Measurements from ENCODE around the gene MYO5B. TPM values are rescaled to one million over a fixed set of nuclear protein-coding genes. Genes with fewer than 3 reads are reported as not detected.

Gene MYO5B
- polyA plus RNA-seq, 1 donor from 2014 or later, result 0.42 TPM

- H3K9me3 ChIP-seq (ENCODE audit: low read length), result no peaks in the 10 kb centered on the region
- no peaks in the 10 kb centered on the region for H4K20me1 ChIP-seq (ENCODE audit: insufficient read depth)
- no peaks in the 10 kb centered on the region for H3F3A ChIP-seq (ENCODE audit: insufficient read depth, low read length, poor library complexity, severe bottlenecking)
- H3K4me2 ChIP-seq (ENCODE audit: low read length), result no peak overlapping the region
- no peaks in the 10 kb centered on the region for H3K27me3 ChIP-seq (ENCODE audit: insufficient read depth, low read depth, low read length)
- no peak overlapping the region for H3K27ac ChIP-seq (ENCODE audit: low read length)
- H3K79me2 ChIP-seq (replicated peaks; ENCODE audit: insufficient read depth, low read length), result no peaks in the 10 kb centered on the region
- no peak for TF ChIP-seq SMC3 (conservative IDR thresholded peaks at IDR 0.05; ENCODE audit: poor library complexity)
- no peak for TF ChIP-seq RAD21 (conservative IDR thresholded peaks at IDR 0.05)
- TF ChIP-seq TAF1 (IDR thresholded peaks at IDR 0.05; ENCODE audit: low read depth), result no peak
- TF ChIP-seq EZH2 (IDR thresholded peaks at IDR 0.05; ENCODE audit: borderline replicate concordance, insufficient read depth, low read length, poor library complexity, severe bottlenecking), result no peak
- no peak for TF ChIP-seq CTCF (IDR thresholded peaks at IDR 0.05; ENCODE audit: poor library complexity, severe bottlenecking)
- no peak for TF ChIP-seq REST (IDR thresholded peaks at IDR 0.05; ENCODE audit: borderline replicate concordance)
- no peak for TF ChIP-seq POLR2AphosphoS5 (IDR thresholded peaks at IDR 0.05)
- TF ChIP-seq MXI1 (conservative IDR thresholded peaks at IDR 0.05; ENCODE audit: poor library complexity, severe bottlenecking), result no peak
- no peak for TF ChIP-seq EP300 (conservative IDR thresholded peaks at IDR 0.05; ENCODE audit: poor library complexity, severe bottlenecking)
- H3K9ac ChIP-seq (ENCODE audit: low read length), result no peak overlapping the region
- no peak overlapping the region for H3K4me3 ChIP-seq (ENCODE audit: low read length)
- no peak overlapping the region for H2AFZ ChIP-seq (ENCODE audit: low read depth, low read length)
- H3K9me2 ChIP-seq (ENCODE audit: insufficient read depth, low read length), result no peaks in the 10 kb centered on the region
- H3K36me3 ChIP-seq (ENCODE audit: insufficient read depth, low read length), result no peaks in the 10 kb centered on the region
These were observed 81.2 kb downstream of the MYO5B start for GRCh38 chr18:50113726-50114125.

- no peak overlapping the region for H3K27ac ChIP-seq (ENCODE audit: low read length)
- no peaks in the 10 kb centered on the region for H3K27me3 ChIP-seq (ENCODE audit: insufficient read depth, low read depth, low read length)
- no peaks in the 10 kb centered on the region for H3K9me2 ChIP-seq (ENCODE audit: insufficient read depth, low read length)
- H3K4me3 ChIP-seq (ENCODE audit: low read length), result no peak overlapping the region
- H3K4me2 ChIP-seq (ENCODE audit: low read length), result no peak overlapping the region
- no peaks in the 10 kb centered on the region for H3K79me2 ChIP-seq (replicated peaks; ENCODE audit: insufficient read depth, low read length)
- no peak overlapping the region for H3K9ac ChIP-seq (ENCODE audit: low read length)
- H3K9me3 ChIP-seq (ENCODE audit: low read length), result no peaks in the 10 kb centered on the region
- H4K20me1 ChIP-seq (ENCODE audit: insufficient read depth), result no peaks in the 10 kb centered on the region
- H3F3A ChIP-seq (ENCODE audit: insufficient read depth, low read length, poor library complexity, severe bottlenecking), result no peaks in the 10 kb centered on the region
- TF ChIP-seq TAF1 (IDR thresholded peaks at IDR 0.05; ENCODE audit: low read depth) (no peak), POLR2AphosphoS5 (IDR thresholded peaks at IDR 0.05) (no peak), SMC3 (conservative IDR thresholded peaks at IDR 0.05; ENCODE audit: poor library complexity) (no peak), MXI1 (conservative IDR thresholded peaks at IDR 0.05; ENCODE audit: poor library complexity, severe bottlenecking) (no peak), RAD21 (conservative IDR thresholded peaks at IDR 0.05) (no peak), CTCF (IDR thresholded peaks at IDR 0.05; ENCODE audit: poor library complexity, severe bottlenecking) (no peak), EZH2 (IDR thresholded peaks at IDR 0.05; ENCODE audit: borderline replicate concordance, insufficient read depth, low read length, poor library complexity, severe bottlenecking) (no peak), EP300 (conservative IDR thresholded peaks at IDR 0.05; ENCODE audit: poor library complexity, severe bottlenecking) (no peak), REST (IDR thresholded peaks at IDR 0.05; ENCODE audit: borderline replicate concordance) (no peak)
- no peaks in the 10 kb centered on the region for H3K36me3 ChIP-seq (ENCODE audit: insufficient read depth, low read length)
- H2AFZ ChIP-seq (ENCODE audit: low read depth, low read length), result no peak overlapping the region
These were observed 83.5 kb downstream of the MYO5B start for GRCh38 chr18:50111398-50111797.
